Stimulated activated CD4-positive, alpha-beta T cell treated with anti-CD3 and anti-CD28 coated beads, Interleukin-4, amount 100 ng/mL, for 4 hours (primary cell): Measurements from ENCODE around the gene TMEM54.
A peak's percentile ranks its signal among the peaks of the same experiment; 100 is the strongest.

Experiments
- DNase-seq, 2 experiments: peaks; one replicate each; pipeline ENCODE4 v3.0.0-alpha.2; 2020

TMEM54 gene

DNA sequence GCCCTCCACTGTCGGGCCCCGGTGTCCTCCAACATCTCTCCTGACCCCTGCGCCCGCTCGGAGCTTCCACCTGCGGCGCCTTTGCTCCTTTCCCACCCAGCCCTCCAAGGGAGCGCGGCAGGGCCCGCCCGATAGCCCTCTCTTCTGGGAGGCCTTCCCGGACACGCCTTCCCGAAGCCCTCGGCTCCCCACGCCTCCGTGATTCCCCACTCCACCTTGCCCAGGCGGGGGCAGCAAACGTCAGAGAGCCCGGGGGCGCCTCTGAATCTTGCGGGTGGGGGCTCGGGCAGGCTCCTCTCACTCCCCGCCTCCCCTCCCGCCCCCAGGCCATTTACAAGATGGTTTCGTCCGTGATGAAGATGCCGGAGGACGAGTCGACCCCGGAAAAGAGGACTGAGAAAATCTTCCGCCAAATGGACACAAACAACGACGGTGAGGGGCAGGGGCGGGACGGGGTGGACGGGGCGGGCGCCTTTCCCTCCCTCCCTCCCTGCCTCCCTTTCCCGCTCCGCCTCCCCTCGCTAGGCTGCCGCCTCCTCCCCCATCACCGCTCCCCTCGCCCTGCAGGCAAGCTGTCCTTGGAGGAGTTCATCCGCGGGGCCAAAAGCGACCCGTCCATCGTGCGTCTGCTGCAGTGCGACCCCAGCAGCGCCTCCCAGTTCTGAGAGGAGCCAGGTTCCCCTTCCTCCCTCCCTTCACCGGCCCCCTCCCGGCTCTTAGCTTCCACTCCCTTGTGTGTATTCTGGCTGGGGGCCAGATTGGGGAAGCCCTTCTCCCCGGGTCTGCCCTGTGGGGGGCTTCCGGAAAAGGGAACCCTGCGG lies 7.8 kb downstream of the TMEM54 start:
- peak in 1 of 2 experiments; percentile 39 for DNase-seq

DNA sequence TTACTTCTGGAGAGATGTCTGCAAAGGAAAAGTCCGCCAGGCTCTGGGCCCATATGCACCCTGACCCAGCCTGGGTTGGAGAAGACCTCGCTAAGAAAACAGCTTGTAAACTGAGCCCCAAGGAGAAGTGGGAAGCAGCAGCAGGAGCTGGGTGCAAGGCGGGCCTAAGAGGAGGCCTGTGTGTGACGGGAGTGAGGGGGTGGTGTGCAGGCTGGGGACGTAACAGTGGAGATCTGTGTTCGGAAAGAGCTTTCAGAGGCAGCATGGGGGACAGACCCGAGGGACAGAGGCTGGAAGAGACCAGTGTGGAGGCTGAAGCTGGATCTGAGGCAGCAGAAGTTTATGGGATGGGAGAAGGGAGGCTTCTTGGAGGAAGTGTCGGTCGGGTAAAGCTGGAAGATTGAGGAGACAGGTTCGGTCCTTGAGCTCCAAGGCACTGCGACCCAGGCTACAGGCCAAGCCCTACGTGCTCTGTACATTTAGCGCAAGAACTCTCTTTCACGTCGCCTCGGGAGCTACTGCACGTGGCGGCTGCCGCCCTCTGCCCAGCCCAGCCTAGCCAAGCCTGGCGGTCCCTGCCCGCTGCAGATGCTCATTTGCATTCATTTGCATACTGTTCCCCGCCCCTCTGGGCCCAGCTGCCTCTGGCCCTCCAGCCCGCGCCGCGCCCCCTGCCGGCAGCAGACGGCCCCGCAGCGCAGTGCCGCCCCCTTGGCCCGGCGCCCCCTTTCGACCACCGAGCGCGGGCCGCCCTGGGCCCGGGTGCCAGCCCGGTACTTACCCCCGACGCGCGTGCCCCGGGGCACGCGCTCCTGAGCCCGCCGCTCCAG lies 8.6 kb downstream of the TMEM54 start:
- DNase-seq: peak; percentile 9 to 36

DNA sequence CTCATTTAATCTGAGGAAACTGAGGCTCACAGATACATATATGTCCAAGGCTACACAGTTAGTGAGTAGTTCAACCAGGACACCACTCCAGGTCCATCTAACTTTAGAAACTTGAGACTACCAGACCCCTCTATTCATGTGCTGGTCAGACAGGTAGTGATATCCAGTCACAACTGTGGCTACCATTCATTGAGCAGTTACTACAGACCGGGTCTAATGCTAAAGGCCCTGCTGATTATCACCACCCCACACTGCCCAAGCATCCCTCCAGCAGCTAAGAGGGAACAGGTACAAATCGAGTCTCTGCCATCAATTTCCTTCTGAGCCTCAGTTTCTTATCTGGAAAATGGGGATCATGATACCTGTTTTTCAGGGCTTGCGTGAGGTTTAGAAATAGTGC lies 9.6 kb downstream of the TMEM54 start:
- no peak for DNase-seq

DNA sequence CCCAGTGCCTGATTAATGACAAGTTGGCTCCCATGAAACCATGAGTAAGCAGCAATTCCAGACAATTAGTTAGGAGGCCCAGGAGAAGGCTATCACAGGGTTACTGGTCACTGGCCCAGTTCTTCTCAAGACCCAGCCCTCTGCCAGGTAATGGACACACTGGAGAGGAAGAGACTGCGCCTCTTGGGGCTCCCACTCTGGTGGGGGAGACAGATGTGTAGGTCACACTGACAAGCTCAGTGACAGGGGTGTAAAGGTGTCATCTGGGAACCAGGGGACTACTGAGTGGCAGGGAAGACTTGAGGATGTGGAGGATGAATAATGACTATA lies 10.0 kb downstream of the TMEM54 start:
- no peak for DNase-seq

DNA sequence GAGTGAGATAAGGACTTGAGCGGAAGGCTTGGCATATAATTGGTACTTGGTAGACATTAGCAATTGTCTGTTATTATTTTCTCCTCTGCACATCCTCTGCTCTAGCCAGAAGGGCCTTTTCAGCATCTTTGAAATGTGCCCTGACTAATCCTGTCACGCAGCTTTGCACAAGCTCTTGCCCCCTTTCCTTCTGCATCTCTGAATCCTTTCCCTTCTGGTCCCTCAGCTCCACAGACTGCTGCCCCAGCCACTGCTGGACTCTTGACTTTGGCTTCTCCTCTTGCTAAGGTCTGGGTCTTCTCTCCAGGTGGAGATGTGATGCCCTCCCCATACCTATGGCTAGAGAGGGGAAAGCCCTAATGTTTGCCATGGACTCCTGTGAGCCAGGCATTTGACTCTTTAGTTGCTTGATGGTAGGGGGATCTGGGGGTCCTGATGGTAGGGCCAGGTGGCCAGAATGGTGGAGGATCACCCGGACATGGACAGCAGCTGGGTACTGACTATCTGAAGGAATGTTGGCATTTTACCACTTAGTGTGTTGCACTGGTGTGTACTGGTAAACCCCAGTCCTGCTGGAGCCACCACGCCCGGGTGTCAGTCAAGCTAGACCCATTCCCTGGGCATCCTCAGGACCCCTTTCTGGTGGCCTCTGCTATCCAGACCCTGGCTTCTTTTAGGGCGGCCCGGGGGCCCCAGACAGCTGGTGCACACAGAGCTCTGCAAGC lies 10.5 kb downstream of the TMEM54 start:
- no peak for DNase-seq

DNA sequence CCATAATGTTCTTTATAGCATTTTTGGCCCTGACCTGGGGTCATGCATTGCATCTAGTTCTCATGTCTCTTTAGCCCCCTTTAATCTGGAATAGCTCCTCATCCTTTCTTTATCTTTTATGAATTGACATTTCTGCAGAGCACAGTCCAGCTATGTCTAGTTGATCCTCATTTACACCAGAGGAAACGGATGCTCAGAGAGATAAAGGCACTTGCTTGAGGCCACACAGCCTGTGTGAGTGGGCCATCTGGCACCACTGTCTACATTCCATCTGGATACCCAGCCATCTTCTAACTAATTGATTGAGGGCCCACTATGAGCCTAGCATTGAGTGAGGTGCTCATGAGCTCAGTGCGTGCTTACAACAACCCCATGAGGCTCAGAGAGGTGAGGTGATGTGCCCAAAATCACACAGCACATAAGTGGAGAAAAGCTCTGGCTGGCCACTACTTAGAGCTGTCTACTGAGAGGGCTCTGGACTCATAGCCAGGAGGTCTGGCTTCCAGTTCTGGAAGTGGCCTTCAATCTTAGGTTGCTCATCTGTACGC lies 11.4 kb downstream of the TMEM54 start:
- DNase-seq: no peak

DNA sequence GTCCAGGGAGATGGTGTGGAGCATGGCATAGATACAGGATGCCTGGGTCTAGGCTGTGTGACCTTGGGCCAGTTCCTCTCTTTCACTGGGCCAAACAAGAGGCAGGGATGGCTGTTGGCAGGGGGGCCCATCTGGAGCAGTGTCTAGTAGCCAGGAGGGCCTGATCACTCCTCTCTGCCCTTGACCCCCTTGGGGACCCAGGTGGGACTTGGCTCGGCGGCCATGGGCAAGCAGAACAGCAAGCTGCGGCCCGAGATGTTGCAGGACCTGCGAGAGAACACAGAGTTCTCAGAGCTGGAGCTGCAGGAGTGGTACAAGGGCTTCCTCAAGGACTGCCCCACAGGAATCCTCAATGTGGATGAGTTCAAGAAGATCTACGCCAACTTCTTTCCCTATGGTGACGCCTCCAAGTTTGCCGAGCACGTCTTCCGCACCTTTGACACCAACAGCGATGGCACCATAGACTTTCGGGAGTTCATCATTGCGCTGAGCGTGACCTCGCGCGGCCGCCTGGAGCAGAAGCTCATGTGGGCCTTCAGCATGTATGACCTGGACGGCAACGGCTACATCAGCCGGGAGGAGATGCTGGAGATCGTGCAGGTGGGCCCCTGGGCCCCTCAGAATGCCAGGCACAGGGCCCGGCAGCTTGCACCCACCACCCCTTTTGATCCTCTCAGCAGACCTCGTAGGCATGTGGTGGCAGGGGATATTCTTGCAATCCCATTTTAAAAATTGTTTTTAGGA lies 12.3 kb downstream of the TMEM54 start:
- no peak for DNase-seq

DNA sequence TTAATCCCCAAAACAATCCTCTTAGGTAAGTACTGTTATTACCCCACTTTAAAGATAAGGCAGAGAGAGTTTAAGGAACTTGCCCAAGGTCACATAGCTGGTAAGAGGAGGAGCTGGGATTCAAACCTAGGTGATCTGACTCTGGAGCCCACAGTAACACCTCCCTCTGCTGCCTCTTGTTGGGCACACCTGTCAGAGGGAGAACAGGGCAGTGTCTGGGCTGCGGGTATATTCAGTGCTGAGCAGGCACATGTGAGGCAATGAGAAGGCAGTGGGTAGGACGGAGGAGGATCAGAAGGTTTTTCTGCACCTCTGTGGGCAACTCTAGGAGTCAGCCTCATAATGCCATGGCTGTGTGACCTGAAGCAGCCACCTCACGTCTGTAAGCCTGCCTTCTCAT lies 13.1 kb downstream of the TMEM54 start:
- no peak for DNase-seq

DNA sequence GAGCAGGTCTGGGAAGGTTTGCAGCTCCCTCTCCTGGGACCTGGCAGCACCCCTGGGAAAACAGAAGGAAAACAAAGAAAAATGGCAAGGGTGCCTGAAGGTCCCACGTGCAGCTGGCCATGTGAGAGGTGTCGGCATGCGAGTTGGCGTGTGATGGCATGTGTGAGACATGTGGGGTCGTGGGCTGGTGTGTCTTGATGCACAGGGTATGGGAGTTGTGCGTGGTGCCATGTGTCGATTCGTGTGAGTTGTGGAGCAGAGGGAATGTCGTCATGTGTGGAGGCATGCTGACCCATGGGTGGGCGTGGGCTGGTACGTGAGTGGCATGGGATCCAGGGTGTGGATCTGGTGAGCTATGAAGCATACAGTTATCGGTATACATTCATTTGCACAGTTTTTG lies 13.6 kb downstream of the TMEM54 start:
- no peak for DNase-seq

DNA sequence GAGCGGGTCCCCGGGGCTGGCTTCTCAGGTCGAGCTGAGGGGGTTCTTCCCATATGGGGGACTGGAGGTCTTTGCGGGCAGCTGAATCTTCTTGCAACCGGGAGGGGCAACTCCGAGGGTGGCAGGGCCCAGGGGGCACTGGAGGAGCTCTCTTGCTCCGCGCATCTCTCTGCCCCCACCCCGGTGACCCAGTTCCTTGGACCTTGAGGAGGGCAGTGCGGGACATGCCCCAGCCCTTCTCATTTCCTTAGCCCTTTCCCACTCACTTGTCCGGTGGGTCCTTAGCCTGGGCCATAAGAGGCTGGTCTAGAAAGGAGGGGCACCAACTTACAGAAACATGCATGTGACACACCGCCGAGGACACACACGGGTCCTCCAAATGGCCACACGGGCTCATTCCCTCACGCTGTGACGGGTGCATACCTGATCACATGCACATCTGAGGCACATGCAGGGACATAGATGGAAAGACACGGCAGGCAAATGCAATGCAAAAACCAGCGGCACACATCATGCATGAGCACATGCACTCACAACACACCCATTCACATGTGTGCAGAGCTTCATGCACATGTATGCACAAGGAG lies 14.3 kb downstream of the TMEM54 start:
- DNase-seq: no peak

DNA sequence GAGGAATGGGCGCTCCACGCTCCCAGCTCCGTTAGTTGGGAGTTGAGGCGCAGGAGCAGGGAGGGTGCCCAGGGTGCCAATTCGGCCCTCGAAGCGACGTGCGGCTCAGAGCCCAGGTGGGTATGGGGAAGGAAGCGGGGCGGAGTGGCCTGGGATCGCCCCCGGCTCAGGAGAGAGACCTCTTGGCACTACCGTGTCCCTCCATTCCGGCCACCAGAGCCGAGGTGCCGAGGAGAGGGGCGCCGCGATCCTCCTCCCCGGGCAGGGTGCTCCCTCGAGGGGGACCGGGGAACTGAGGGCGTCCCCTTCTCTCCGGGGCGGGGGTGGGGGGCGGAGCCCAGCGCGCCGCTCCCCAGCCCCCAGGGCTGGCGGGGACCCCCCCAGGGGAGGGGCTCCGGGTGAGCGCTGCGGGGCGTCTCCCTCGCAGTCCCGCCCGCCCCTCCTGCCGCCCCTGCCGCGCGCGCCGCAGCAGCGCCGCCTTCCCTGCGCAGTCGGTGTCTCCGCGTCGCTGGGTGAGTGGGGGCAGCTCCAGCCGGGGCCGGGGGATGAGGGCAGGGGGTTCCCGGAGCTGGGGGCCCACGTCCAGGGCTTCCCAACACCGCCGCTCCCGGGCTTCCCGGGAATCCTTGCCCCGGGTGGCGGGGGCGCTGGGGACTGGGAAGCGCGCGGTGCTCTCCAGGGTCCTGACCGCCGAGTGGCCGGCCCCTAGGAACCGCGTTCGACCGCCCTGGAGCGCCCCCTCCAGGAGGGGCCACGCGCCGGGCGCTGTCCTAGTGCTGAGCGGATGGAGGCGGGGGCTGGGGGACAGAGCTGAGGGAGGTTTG lies 15.0 kb downstream of the TMEM54 start, which contains the start of gene HPCA:
Gene HPCA (plus strand): TSS at position 488 of the 824 bp plus-strand sequence. CDS start 2,408 bp downstream, outside the sequence.
- no peak for DNase-seq

DNA sequence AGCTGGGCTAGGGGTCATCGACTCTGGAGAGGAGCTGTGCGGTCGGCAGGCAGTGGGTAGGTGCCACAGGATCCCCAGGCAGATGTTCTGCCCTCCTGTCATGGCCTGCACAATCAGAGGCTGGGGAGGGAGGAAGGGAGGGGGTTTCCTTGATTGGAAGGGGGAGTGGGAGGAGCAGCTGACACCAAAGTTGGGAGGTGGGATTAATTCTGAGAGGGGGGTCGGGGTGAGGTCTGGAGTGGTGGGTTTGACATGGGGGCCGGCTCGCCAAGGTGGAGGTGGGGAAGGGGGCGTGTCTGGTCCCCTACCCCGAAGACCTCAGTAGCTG lies 15.5 kb downstream of the TMEM54 start:
- DNase-seq: no peak

DNA sequence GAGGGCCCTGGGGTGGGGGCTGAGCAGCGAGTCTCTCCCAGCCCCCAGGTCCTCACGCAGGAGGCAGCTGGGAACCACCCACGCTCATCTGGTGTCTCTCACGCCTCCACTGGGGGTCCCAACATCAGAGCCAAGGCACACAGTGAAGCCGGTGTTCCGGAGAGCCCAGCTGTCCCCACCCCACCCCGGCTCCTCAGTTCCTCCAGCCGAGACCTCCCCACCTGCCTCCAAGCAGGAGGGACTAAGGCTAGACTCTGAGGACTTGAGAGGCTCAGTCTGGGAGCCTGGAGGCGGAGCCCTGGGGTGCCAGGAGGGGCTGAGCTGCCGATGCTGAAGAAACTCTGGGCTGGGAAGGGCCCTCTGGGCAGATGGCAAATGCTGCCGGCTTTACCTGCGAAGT lies 16.5 kb downstream of the TMEM54 start:
- DNase-seq: no peak

DNA sequence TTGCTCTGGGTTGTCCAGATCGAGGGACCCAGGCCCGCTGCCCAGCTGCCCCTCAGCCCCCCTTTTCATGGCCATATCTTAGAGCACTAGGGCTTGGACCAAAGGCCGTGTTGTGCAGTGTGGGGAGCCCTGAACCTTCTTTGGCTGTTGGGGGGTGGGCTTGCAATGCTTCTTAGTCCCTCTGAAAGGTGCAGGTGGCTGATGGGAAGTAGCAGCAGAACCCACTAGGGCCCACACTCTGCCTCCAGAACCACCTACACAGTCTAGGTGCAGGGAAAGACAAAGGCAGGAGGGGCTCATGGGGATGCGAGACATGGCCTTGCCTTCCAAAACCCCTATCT lies 17.2 kb downstream of the TMEM54 start:
- no peak for DNase-seq

DNA sequence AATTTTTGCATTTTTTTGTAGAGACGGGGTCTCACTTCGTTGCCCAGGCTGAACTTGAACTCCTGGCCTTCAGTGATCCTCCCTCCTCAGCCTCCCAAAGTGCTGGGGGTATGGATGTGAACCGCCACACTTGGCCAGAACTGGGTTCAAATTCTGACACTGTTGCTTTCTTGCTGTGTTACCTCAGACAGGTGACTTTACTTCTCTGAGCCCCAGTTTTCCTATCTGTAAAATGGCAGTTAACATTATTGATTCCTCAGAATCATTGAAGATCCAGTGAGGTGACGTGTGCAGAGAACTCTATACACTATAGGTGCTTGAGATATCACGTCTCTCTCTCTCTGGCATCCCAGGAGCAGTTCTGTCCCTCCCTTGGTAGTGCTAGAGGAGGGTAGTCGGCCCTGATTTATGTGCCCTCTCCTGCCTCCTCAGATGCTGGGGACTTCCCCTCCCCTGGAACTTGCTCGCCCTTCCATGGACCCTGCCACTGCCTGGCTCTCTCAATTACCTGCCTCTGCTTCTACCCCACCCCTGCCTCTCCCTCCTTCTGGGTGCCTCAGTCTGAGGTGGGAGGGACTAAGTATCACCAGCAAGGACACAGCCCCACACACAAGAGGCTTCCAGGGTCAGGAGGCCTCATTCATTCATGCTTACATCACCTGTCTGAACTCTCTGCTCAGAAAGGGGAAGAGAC lies 17.7 kb downstream of the TMEM54 start:
- DNase-seq: no peak

DNA sequence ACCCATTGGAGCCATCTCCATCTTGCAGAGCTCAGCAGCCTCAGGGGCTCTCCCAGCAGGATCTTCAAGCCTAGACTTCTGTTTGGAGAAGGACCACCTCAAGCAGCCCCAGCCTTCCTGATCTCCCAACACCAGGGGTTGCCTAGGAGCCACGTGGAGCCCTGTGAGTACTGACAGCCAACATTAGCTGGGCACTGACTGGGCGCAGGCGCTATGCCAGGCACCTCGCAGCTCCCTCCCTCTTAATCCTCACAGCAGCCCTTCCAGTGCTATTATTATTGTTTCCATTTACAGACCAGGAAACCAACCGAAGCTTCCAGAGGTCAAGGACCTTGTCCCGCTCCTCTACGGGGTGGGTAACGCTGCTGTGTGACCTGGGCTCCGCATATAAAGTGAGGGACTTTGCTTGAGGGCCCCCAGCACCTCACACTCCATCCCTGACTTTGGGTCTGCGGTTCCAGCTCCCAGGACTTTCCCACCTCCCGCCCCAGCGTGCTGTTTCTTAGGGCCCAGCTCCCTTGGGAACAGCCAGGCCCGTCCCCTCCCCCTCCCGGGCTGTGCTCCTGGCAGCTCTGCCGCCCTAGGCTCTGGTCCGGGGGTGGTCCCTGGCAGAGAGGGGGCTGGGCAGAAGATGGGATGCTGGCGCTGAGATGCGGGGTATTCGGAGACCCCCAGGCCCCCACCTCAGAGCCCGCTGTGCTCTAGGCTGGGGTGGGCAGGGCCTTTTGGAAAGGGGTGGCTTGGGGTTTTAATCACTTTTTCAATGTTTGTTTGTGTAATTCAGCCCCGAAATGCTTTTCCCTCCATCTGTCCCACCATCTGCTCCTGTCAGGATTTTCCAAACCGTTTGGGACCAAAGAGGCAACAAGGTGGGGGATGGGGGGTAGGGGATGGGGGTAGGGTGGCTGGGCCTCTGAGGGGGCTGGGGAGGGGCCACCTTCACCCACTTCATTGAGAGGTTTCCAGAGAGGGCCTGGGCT lies 19.0 kb downstream of the TMEM54 start:
- DNase-seq: no peak

DNA sequence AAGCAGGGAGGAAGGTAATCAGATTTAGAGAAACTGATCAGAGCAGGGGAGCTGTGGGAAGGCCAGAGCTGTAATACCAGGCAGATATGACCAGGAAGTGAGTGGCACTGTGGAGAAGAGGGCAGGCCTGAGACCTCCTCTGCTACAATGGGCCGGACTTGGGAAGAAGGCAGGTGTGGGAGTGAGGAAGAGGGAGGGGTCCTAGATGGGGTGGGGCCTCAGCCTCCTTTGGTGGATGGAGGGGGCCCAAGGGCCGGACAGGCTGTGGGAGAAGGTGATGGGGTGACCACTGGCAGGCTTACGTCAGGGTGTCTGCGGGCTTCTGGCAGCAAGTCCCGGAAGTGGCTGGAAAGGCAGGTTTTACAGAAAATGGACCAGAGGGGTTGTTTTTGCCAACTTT lies 19.9 kb downstream of the TMEM54 start:
- DNase-seq: no peak

DNA sequence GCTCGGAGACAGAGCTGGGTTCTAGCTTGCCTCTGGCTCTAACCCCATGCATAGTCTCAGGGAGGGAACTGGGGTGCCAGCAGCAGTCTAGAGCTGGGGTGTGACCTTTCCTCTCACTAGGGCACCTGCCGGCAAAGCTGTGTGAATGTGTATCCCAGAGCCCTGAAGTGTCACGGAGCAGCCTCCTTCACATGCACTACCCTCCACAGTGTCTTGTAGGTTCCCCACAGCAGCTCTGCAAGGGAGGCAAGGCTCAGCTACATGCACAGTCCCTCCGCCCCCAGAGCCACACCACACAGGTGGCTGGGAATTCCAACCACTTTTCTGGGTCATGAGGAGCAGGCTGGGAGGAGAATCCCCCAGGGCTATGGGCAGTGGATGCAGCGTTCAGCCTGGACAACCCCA lies 22.6 kb downstream of the TMEM54 start:
- DNase-seq: no peak

DNA sequence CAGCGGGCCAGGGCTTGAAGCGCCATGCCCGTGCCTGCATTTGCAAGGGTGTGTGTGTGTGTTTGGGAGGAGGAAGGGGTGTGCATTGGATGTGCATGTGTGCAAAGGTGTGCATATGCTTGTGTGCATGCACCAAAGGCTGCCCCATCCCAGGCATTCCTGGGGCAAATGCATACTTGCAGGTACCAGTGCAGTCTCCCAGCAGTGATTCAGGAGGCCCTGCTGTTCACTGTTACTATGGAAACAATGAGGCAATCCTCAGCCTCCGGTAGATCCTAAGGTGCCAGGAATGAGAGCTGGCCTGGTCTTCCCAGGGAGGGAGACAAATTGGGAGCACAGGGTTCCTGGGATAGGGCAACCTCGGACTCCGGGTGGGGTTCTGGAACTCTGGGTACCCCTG lies 23.0 kb downstream of the TMEM54 start:
- DNase-seq: no peak
